Activated CD8-positive, alpha-beta T cell treated with anti-CD3 and anti-CD28 coated beads for 36 hours (primary cell): ENCODE results near the gene NTRK2. TPM values are rescaled to one million over a fixed set of nuclear protein-coding genes. Genes with fewer than 3 reads are reported as not detected.

ENCODE experiments used
- ATAC-seq: fragments of 200-7000 bp; cut with Tn5 transposase; one replicate; pipeline ENCODE4 v1.10.0; 2021; ENCODE audit warnings: mild to moderate bottlenecking, moderate library complexity
- CTCF ChIA-PET: fragments of 350-600 bp; sonication (Branson Sonifier 250); formaldehyde crosslinking; loops from one replicate; lab custom pipeline; 2021; ENCODE audit warnings: antibody characterized with exemption; lab: Charles Lee
- POLR2A ChIA-PET: fragments of 350-600 bp; sonication (Branson Sonifier 250); formaldehyde crosslinking; loops from one replicate; lab custom pipeline; 2021; ENCODE audit warnings: antibody characterized with exemption; lab: Charles Lee
- DNase-seq: peaks from one replicate; pipeline ENCODE4 v3.0.0-alpha.2; 2020
- H3K27ac Mint-ChIP-seq: one replicate; pipeline ENCODE4 v1.8.0; 2021; ENCODE audit warnings: mild to moderate bottlenecking, mixed read lengths
- H3K27me3 Mint-ChIP-seq: one replicate; pipeline ENCODE4 v1.8.0; 2021; ENCODE audit warnings: mixed read lengths
- H3K36me3 Mint-ChIP-seq: one replicate; pipeline ENCODE4 v1.8.0; 2021; ENCODE audit warnings: low read depth, mixed read lengths
- H3K4me1 Mint-ChIP-seq: one replicate; pipeline ENCODE4 v1.8.0; 2021; ENCODE audit warnings: low read depth, mixed read lengths
- H3K4me3 Mint-ChIP-seq: one replicate; pipeline ENCODE4 v1.8.0; 2021; ENCODE audit warnings: mild to moderate bottlenecking, moderate library complexity, mixed read lengths
- H3K9me3 Mint-ChIP-seq: one replicate; pipeline ENCODE4 v1.8.0; 2021; ENCODE audit warnings: mixed read lengths
- intact Hi-C: fragments of 100-400 bp; cut with micrococcal nuclease; formaldehyde crosslinking; loops from one replicate; pipeline ENCODE4 v1.10.0; 2022
- total RNA-seq, 2 experiments: library from RNA; stranded (reverse); gene quantifications; one replicate each; pipeline ENCODE4 v1.2.3, GENCODE V29; 2021
- TF ChIP-seq, protein P1 (sequence below): fragments of 200-600 bp; IDR thresholded peaks from one replicate; pipeline ENCODE4 v1.8.0; 2022; ENCODE audit warnings: antibody characterized with exemption, mild to moderate bottlenecking

The NTRK2 gene
- total RNA-seq, 2 experiments from 2014 or later = 0.07 to 0.09 TPM

DNA sequence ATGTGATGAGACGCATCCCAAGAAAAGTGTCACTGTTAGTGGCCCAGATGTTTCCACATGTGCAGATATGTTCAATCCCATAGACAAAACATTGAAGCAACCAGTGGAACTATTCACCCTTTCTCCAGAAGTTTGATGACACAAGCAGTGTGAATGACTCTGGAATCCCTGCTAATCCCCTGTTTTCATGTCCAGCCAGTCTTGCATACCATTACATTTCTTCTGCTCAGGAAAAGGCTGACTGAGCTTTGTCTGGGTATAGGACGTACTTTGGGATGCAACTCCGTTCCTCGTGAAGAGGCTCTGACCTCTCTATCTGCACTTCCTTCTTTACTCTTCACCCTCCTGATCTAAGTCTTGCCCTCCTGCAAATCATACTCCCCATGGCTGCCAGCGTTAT, 172.4 kb downstream of the NTRK2 start:
- H3K9me3 Mint-ChIP-seq = no peaks in the 10 kb centered on the region
- H3K27me3 Mint-ChIP-seq = peaks cover 2% of the 10 kb centered on the region
- H3K27ac Mint-ChIP-seq = no peak overlapping the region
- no peaks in the 10 kb centered on the region for H3K4me1 Mint-ChIP-seq
- POLR2A ChIA-PET = no interaction called here
- no peaks in the 10 kb centered on the region for H3K36me3 Mint-ChIP-seq
- no peak overlapping the region for H3K4me3 Mint-ChIP-seq
- TF ChIP-seq, protein P1, sequence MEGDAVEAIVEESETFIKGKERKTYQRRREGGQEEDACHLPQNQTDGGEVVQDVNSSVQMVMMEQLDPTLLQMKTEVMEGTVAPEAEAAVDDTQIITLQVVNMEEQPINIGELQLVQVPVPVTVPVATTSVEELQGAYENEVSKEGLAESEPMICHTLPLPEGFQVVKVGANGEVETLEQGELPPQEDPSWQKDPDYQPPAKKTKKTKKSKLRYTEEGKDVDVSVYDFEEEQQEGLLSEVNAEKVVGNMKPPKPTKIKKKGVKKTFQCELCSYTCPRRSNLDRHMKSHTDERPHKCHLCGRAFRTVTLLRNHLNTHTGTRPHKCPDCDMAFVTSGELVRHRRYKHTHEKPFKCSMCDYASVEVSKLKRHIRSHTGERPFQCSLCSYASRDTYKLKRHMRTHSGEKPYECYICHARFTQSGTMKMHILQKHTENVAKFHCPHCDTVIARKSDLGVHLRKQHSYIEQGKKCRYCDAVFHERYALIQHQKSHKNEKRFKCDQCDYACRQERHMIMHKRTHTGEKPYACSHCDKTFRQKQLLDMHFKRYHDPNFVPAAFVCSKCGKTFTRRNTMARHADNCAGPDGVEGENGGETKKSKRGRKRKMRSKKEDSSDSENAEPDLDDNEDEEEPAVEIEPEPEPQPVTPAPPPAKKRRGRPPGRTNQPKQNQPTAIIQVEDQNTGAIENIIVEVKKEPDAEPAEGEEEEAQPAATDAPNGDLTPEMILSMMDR = no peak
- DNase-seq (no peak), ATAC-seq (no peak)
- CTCF ChIA-PET = no interaction called here
- intact Hi-C loops = no loop called here

DNA sequence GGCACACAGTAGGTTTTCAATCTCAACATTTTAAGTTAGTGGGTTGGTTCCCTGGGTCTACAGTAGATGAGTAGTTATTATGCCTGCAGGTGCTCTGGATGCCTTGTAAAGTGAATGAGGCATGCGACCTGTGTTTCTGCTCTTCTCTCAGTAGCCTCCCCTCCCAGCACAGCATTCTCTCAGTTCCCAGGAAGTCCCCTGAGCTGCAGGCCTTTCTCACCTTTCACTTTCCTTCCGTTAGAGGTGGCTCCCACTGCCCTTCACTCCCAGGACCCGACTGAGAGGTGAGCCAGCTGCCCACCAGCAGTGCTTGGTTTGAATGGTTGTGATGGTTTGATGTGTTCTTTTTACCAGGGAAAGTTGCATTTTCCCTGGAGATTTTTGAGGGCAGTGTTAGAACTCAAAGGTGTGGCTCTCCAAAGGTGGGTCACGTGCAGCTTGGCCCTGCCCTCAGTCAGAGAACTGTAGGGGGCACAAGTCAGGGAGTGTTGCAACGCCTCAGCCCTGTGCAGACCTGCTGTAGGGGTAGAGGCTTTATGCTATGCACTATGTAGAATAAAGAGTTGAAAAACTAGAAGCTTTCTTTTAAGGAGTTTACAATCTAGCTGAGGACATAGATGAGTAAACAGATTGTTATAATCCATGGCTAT, 173.8 kb downstream of the NTRK2 start:
- no peak overlapping the region for H3K27ac Mint-ChIP-seq
- intact Hi-C loops = no loop called here
- CTCF ChIA-PET = no interaction called here
- H3K4me3 Mint-ChIP-seq = no peak overlapping the region
- TF ChIP-seq, protein P1 = no peak
- H3K4me1 Mint-ChIP-seq = no peaks in the 10 kb centered on the region
- POLR2A ChIA-PET = no interaction called here
- no peaks in the 10 kb centered on the region for H3K36me3 Mint-ChIP-seq
- peaks cover 2% of the 10 kb centered on the region for H3K27me3 Mint-ChIP-seq
- no peaks in the 10 kb centered on the region for H3K9me3 Mint-ChIP-seq
- no peak for ATAC-seq
- no peak for DNase-seq

DNA sequence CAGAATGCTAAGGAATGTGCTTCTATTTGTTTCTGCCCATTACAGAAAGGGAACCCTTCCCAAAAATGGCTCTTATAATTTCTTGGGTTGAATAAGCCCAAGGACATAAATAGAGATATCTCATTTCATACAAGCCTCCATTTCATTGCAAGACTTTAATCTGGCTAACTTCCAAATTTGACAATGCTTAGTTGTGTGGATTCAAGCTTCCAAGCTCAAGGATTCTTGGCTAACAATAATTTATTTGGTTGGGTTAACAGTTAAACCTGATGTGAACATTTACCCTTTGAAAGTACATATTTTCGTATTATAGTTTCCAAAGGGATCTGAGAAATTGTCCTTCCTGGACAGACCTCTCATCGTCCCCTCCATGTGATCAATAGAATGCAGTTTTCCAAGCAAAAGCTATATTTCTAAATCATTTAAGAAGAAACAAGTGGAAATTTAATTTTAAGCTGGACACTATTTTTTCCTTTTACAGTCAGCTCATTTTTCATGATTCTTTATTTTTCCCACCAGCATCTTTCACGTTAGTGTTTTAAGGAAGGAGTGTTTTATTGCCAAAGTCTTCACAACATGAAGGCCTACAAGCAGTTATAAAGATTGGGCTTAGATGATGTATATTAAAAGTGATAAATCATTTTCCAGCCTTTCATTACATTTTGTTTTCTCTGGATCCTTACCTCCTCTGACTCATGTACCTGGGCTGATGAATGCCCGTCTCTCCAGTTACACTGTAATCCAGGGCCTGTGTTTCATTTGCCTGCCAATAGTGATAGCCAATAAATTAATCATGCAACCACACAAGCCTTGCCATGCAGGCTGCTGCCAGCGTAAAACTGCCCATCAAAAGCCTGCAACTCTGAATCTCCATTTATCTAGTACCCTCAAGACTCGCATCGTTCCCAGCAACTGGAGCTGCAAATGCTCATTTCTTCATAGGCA, 176.7 kb downstream of the NTRK2 start:
- no peak overlapping the region for H3K4me3 Mint-ChIP-seq
- intact Hi-C loops = no loop called here
- POLR2A ChIA-PET = no interaction called here
- H3K36me3 Mint-ChIP-seq = no peaks in the 10 kb centered on the region
- no peak overlapping the region for H3K27ac Mint-ChIP-seq
- no peak for ATAC-seq
- no peaks in the 10 kb centered on the region for H3K4me1 Mint-ChIP-seq
- CTCF ChIA-PET = no interaction called here
- no peaks in the 10 kb centered on the region for H3K9me3 Mint-ChIP-seq
- H3K27me3 Mint-ChIP-seq = peaks cover 2% of the 10 kb centered on the region
- TF ChIP-seq, protein P1 = no peak
- DNase-seq = no peak

DNA sequence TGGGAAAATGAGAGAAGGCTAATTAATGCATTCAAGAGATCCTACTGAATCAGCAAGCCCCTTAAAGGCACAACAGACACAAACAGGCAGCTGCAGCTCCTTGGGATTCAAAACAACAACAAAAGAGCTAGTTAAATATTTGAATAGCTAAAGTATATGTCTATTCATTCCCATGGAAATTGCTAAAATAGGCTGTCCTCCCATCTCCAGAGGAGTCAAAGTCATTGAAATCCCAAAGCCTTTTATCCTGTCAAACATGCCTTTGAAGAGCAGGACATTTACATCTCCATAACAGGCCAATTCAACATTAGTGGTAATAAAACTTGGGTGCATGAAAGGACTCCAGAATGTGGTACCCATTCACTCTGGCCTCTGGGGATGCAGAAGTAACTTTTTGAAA, 177.4 kb downstream of the NTRK2 start:
- no peaks in the 10 kb centered on the region for H3K36me3 Mint-ChIP-seq
- no peak overlapping the region for H3K27ac Mint-ChIP-seq
- intact Hi-C loops = no loop called here
- no peaks in the 10 kb centered on the region for H3K4me1 Mint-ChIP-seq
- TF ChIP-seq, protein P1 = no peak
- H3K27me3 Mint-ChIP-seq = peaks cover 2% of the 10 kb centered on the region
- no peaks in the 10 kb centered on the region for H3K9me3 Mint-ChIP-seq
- CTCF ChIA-PET = no interaction called here
- POLR2A ChIA-PET = no interaction called here
- no peak overlapping the region for H3K4me3 Mint-ChIP-seq
- ATAC-seq (no peak), DNase-seq (no peak)

GRCh38 chr9:84849049-84849448, 179.5 kb downstream of the NTRK2 start:
- TF ChIP-seq, protein P1 = no peak
- DNase-seq = no peak
- H3K4me3 Mint-ChIP-seq = no peak overlapping the region
- H3K27ac Mint-ChIP-seq = no peak overlapping the region
- ATAC-seq = no peak
- no peaks in the 10 kb centered on the region for H3K9me3 Mint-ChIP-seq
- H3K27me3 Mint-ChIP-seq = no peaks in the 10 kb centered on the region
- POLR2A ChIA-PET = no interaction called here
- H3K4me1 Mint-ChIP-seq = no peaks in the 10 kb centered on the region
- intact Hi-C loops = no loop called here
- CTCF ChIA-PET = no interaction called here
- H3K36me3 Mint-ChIP-seq = no peaks in the 10 kb centered on the region
